DMS114 treated with DMSO at 0.1 percent for 48 hours (cell line): ENCODE measurements around the gene CRTAP.
"Not testable (repeated sequence)": the region's sequence is repeated elsewhere in the genome, so short reads cannot be mapped to it uniquely, and the experiment has no call there.

Experiments used
- DNase-seq: peaks from one replicate; lab custom pipeline; 2025; ENCODE audit not compliant: unreplicated experiment; lab: John Stamatoyannopoulos, UW

CRTAP gene

DNA sequence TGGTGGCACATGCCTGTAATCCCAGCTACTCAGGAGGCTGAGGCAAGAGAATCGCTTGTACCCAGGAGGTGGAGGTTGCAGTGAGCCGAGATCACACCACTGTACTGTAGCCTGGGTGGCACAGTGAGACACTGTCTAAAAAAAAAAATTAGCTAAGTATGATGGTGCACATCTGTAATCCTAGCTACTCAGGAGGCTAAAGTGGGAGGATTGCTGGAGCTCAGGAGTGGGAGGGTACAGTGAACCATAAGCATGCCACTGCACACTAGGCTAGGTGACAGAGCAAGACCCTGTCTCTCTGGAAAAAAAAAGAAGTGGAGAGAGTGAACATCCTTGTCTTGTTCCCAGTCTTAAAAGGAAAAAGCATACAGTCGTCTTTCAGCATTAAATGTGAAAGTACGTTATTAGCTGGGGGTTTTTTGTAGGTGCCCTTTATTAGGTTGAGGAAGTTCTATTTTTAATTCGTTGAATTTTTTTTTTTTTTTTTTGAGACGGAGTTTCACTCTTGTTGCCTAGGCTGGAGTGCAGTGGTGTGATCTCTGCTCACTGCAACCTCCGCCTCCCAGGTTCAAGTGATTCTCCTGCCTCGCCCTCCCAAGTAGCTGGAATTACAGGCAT is 25.3 kb downstream of the CRTAP start:
- not testable (repeated sequence) for DNase-seq

DNA sequence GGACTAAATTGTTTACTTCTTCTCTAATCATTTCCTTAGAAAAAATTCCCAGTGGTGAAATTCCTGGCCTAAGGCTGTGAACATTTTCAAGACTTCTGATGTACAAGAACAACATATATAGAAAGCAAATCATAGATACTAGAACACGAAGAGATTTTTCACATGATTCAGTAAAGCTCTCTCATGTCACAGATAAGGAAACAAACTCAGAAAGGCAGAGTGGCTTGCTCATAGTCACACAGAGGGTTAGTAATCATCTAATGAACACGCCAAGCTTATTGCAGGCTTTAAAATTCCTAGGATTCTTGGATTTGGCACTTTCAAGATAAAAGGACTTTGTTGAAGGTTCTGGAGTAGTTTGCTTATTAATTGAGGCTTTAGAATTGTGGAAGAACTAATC is 26.2 kb downstream of the CRTAP start:
- no peak for DNase-seq

DNA sequence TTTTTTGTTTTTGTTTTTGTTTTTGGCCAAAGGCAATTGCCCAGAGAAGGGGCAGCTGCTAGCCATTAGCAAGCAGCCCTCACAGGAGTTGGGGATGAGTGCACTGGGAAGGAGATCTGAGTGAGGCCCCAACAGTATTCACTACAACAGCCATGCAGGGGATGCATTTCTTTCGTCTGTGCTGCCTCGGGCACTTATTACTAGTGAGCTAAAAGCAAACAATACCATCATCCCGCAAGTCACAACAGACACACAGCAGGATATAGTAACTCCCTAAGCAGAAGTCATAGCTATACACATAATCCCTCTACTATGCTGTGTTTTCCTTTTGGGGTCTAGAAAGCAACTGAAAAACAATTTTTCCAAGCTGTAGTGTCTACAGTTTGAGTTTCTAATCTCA is 27.2 kb downstream of the CRTAP start:
- no peak for DNase-seq

DNA sequence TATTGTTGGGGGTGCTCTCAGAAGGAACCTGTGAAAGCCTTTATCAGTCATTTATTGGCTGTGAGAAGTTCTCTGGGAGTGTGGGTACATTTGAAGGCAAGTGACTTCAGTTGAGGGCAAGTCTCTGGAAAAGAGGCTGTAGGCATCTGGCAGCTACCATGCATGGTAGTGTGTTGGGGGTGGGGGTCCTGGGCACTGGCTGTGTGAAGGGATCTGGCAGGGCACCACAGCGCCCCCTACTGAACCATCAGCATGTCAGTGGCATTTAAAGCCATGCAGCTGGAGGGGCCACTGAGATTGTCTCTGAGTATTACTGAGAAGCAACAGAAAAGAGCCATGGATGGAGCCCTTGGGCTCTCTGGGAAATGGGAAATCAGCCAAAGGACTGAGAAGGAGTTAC is 30.6 kb downstream of the CRTAP start:
- no peak for DNase-seq

DNA sequence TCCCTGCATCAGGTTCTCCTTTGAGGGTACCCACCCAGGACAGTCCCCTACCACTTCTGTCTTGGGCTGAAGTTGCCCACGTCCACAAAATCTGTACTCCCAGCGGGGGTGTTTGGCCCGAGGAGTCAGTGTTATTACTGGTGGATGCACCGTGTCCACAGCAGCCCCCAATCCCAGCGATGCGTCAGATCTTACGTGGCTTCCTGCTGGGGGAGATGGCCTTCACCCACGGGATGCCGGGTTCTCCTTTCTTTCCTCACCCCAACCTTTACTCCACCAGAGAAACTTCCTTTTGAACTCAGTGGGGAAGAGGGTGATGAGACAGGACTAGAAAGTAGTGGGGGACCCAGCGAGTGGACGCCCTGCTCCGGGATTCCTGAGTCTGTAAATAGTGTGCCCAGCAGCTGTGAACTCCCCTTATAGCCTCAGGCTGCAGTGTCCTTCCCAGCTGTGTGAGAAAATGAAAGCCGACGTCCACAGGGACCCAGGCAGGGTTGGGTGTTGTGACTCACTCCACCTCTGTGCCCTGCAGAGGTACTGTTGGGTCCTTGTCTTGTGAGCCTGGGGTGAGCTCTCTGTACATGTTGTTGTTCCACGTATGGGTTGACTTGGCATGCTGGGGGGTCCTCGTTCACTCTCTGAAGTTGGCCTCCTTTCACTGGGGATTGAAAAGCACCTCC is 31.5 kb downstream of the CRTAP start:
- no peak for DNase-seq

DNA sequence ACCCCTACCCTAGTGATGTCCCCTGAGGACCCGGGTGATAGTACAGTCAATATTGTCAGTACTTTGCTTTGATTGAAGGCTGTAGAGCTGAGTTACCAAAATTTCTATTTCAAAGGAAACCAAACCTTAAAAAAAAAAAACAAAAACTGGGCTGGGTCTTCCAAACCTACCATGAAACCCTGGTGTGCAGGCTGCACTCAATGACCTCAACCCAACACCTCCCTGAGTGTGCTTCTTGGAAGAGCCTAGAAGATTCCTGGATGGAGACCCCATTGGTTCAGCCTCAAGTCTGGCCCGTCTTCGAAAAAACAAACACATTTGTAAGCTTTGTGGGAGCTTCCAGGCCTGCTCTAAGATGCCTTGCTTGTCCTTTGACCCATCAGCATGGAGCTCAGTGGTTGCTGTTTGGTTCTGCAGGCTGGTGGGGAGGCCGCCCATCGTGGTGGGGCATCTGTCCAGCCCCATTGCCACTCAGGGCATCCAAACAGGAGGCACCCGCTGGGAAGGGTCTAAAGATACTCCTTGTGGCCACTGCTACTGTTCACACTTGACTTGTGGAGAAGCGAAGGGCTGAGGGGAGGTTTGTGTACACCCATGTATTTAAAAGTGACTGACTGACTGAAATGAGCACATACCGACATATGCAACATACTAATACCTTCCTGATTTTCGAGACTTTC is 32.2 kb downstream of the CRTAP start:
- no peak for DNase-seq

DNA sequence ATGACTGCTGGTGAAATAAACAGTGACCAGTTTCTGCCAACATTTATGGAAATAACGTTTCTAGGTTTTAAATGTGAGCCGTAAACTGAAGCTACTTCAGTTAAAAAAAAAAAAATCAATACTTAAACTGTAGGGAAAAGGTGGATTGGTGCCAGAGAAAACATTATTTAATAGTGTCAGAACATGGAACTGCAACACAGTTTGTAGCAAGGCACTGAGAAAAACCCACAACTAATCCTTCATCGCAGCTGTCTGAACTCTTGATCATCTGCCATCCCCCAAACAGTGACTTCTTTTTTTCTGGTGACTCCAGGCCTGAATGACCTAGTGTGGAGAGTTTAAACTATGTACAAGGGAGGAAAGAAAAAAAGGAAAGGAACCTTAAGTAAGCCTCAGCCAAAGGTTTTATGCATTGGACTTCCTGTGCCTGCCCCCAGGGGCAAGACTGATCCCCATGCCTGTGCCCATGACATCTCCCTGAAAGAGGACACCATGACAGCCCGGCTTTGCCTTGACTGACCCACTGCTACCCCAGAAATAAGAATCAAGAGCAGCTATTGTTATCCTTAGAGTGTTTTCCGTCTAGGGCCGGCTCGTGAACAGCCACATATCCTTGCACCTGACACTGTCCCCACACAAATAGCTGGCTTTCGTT is 33.1 kb downstream of the CRTAP start:
- DNase-seq, result no peak

DNA sequence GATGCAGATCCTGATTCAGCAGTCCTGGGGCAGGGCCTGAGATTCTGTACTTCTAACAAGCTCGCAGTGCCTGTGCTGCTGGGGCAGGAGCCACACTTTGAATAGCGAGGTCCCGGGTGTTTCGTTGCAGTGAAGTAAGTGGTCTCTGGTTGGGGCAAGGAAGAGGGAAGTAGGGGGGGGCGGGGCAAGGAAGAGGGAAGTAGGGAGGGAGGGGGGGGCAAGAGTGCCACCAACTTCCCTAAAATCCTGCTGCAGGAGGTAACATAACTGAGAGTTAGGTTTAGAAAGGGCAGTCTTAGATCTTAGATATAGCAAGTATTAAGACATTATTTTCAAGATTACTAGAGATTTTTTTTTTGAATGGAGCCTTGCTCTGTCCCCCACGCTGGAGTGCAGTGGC is 35.5 kb downstream of the CRTAP start:
- DNase-seq, result no peak

DNA sequence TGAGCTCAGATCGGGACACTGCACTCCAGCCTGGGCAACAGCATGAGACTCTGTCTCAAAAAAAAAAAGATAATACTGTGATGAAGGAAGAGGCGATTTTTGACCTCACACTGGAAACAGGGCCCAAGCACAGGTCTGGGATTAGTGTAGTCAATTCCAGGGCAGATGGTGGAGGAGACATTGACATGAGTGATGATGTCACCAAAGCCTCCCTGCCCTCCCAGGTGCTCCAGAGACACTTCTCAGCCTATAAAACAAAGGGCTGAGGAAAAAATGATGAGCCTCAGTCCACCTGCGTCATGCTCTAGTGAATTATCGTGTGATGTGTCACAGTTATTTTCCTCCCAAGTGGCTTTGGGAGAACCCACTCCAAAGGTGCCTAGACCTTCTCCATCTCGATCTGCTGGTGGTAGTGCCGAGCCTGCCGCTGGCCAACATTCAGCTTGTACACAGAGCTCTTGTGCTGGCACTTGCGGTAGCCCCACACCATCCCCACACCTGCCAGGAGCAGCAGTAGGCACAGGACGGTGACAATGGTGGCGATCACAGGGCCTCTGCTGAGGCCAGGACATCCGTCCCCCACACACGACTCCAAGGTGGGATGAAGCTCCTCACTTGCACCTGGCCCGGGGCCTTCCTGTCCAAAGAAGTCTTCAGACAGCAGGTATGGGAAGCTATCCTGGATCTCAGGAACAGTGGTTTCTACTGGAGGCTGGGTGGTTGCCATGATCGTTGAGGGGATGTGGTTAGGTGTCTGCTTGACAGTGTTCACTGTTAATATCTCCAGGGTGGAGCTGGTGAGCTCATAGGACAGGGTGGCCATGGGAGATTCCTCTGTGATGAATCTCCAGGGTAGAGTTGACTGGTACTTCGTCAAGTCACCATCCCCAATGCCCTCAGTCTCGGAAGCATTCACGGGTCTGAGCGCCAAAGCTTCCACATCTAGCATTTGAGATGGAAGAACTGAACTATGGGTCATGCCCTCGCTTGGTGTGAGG is 38.8 kb downstream of the CRTAP start:
- no peak for DNase-seq

DNA sequence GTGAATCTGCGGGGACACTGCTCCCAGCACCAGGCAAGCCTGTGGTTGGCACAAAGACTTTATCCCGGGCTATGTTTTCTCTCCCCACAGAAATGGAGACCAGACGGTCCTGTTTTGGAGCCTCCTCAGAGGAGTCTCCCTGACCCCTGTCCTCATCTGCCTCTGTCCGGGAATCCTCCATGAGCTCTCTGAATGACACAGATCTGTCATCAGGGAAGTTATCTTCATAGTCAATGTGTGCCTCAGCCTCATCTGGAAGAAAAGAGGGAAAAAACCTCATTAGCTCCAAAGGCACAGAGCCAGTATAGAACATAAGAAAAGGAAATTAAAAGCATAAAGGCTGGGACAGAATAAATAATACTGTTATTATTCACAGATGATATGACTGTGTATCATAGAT is 40.0 kb downstream of the CRTAP start:
- no peak for DNase-seq

DNA sequence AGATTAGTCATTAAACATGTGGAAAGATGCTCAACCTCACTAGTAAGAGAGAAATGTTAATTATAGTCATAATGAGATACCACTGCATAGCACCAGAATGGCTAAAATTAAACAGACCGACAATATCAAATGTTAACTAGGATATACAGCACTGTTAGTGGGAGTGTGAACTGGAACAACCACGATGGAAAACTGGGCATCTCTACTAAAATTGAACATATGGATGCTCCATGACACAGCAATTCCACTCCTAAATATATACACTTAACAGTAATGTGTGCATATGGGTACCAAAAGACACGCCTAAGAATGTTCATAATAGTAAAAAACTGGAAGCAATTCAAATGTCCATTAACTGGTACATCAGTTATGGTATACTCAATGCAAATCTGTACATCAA is 41.5 kb downstream of the CRTAP start:
- no peak for DNase-seq

DNA sequence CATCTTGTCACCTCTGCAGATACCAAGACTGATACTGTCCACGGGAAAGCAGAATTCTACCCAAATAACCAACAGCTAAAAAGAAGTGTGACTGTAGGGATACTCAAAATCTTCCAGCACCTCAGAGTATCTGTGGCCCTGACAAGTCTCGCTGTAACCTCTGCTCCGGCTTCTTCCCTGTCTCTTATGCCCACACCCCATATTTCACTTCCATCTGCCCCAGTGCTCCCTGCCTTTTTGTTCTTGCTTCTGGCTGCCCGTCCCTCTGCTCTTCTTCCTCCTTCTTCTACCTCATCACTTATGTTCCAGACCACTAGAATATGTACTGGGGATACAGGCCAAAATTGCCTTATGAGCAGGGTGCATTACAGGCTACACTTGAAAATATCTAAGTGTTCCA is 45.4 kb downstream of the CRTAP start:
- no peak for DNase-seq

DNA sequence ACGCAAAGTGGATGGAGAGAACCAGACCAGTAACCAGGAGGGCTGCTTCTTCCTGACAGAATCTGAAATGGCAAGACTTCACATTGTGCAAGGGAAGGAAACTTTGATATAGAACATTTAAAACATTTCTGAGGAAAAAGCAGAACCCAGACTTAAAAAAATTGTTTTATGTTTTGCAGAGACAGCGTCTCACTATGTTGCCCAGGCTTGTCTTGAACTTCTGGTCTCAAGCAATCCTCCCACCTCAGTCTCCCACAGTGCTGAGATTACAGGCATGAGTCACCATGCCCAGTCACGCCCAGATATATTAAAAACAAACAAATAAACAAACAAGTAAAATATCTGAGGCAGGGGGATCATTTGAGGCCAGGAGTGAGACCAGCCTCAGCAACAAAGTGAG is 46.2 kb downstream of the CRTAP start:
- no peak for DNase-seq

DNA sequence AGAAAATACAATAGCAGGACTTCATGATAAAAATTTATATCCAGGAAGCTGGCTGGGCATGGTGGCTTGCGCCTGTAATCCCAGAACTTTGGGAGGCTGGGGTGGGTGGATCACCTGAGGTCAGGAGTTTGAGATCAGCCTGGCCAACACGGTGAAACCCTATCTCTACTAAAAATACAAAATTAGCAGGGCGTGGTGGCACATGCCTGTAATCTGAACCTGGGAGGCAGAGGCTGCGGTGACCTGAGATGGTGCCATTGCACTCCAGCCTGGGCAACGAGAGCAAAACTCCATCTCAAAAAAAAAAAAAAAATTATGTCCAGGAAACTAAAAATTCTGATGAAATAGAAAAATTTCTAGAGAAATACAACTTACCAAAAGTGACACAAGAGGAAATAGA is 48.8 kb downstream of the CRTAP start:
- not testable (repeated sequence) for DNase-seq

DNA sequence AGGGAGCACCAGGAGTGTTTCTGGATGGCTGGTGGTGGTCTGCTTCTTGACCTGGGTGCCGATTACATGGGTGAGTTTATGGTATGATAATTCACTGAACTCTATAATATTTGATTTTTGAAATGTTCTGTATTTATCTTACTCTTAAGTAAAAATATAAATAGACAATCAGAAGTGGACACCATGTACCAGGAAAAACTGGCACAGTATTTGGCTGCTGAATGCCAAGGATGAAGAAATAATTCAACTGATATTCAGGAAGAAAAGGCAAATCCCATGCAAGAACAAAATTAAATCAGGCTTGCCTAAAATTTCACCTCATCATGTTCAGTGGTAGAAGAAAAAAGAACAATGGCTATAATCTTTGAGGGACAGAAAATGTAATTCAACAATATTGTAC is 51.6 kb downstream of the CRTAP start:
- DNase-seq, result no peak

DNA sequence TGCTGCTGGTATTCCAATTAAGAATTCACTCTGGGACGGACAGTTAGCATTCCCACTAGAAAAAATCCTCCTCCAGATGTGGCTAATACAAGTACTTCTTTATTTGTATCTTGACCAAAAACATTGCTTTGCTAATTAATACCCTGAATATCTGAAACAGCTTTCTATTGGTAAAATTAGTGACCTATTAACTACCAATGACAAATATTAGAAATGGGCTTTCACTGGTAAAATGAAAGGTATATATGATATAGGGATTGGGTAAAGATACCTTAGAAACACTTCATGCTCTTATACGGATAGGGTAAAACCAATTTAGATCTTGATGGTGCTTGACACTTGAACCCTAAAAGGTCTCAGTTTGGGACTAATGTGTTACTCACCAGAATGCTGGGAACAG is 52.3 kb downstream of the CRTAP start:
- DNase-seq, result no peak

DNA sequence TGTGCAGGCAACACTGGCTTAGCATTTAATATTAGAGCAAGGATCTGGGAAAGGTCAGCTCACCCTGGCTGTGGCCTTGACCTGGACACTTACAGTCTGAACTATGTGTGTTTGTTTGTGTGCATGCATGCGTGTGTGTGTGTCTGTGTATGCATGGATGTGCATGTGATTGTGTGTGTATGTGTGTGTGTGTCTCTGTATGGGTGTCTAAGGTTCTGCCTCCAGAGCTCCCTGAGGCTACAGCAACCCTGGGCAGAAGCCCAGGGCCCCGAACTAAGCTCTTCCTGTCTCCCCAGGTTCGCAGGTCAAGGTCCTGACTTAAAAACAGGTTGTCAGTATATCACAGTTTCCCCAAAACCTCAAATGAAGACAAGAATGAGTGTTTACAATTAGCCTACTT is 53.5 kb downstream of the CRTAP start:
- DNase-seq, result no peak

DNA sequence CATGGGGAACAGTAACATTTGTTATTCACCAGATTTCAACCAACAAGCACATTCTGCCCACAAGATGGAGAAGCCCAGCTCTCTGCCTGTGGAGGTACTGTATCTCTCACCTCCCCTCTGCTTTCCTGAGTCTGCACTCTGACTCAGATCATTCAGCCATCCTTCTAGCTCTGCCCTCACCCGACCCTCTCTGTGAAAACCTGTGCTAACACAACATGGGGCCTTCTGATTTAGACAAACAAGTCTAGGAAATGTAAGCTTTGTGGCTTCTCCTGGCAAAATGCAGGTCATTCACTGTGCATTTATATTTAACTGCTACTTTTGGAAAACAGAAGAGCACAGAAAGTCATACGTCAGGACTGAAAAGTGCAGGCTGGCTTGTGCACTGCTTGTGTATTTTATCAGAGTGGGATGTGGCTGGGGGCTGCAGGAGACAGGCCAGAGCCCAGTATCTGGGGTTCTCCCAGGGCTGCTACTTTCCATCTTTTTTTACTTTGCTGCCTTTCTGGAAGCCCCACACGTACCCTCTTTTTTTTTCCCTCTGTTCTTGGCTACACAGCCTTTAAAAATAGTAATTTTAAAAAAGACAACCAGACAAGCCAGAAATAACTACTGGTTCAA is 54.0 kb downstream of the CRTAP start:
- DNase-seq, result no peak

DNA sequence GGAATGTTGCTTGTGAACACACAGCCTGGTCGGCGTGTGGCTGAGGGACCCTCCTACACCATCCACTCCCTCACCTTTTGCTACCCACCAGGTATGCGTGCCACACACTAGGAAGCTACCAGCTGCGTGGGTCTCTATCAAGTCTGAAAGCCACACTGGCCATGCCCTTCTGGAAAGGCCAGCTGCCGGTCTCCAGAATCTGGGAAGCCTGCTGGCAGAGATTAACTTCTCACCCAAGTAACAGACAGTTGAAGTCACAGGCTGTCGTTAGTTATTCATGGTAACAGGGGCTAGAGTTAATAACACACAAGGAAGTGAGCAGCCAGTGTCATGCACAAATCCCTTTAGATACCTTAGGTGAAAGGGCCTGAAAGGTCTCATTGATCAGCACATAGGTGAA is 56.7 kb downstream of the CRTAP start:
- DNase-seq, result no peak

DNA sequence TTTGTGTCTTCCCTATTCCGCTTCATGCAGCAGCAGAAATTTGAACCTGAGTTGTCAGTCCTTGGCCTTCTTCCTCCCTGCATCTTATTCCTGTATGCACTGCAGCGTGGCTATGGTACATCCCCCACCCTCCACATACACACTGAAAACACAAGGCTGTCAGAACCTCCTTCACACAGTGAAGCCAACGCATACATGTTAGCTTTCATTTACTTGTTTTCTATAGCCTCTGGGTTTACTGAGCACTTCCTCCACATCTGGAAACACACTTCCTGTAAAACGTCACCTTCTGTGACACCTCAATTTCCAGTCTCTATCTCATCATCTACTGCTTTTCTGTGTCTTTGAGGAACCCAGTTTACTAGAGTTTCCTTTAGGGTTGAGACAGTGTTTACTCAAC is 57.8 kb downstream of the CRTAP start:
- no peak for DNase-seq
